Stimulated activated CD4-positive, alpha-beta T cell treated with anti-CD3 and anti-CD28 coated beads, Interleukin-12 subunit alpha, Interleukin-12 subunit beta, amount 100 ng/mL, for 4 hours (primary cell): ENCODE measurements around the gene RGS19.
"Not testable (repeated sequence)": the region's sequence is repeated elsewhere in the genome, so short reads cannot be mapped to it uniquely, and the experiment has no call there.

Experiments used
- DNase-seq: peaks from one replicate; pipeline ENCODE4 v3.0.0-alpha.2; 2020

RGS19 gene, protein sequence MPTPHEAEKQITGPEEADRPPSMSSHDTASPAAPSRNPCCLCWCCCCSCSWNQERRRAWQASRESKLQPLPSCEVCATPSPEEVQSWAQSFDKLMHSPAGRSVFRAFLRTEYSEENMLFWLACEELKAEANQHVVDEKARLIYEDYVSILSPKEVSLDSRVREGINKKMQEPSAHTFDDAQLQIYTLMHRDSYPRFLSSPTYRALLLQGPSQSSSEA

DNA sequence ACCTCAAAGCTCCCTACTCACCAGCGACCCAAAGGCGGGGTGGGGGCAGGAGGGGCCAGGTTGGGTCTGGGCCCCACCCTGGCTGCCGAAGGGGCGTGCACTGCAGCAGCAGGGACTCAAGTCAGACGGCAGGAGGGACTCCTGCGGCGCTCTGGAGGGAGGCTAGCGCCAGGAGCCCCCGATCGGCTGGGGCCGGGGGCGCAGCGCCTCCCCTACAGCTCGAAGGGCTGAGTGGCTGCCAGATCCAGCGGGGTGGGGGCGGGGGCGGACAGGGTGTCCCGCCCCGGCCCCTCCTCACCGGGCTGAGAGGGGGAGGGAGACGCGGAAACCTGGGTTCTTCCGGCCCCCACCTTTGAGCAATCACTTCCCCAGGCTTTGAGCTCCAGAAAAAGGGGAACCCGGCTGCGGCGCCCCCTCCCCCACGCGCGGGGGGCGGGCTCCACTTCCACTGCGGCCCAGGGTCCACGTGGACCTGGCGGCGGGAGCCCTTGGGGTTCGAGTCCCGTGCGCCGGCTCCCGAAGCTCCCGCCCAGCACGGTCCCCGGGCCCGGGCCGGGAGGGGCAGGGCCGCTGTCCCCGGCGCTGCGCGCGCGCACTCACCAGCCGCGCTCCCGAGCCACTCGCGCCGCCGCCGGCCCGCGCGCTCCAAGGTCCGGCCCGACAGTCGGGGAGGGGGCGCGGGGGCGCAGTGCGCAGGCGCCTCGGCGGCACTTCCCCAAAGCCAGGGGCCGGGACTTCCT is at the start of gene RGS19:
Gene RGS19, minus strand, starts transcription at position 246 of the 740 bp plus-strand sequence. CDS start 2,632 bp downstream, outside the sequence.
- DNase-seq = peak; percentile 69

DNA sequence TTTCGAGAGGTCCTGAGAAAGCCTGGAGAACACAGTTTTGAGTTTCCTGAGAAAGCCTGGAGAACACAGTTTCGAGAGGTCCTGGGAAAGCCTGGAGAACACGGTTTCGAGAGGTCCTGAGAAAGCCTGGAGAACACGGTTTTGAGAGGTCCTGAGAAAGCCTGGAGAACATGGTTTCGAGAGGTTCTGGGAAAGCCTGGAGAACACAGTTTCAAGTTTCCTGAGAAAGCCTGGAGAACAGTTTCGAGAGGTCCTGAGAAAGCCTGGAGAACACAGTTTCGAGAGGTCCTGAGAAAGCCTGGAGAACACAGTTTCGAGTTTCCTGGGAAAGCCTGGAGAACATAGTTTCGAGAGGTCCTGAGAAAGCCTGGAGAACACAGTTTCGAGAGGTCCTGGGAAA is 44.2 kb upstream of the RGS19 start:
- not testable (repeated sequence) for DNase-seq

DNA sequence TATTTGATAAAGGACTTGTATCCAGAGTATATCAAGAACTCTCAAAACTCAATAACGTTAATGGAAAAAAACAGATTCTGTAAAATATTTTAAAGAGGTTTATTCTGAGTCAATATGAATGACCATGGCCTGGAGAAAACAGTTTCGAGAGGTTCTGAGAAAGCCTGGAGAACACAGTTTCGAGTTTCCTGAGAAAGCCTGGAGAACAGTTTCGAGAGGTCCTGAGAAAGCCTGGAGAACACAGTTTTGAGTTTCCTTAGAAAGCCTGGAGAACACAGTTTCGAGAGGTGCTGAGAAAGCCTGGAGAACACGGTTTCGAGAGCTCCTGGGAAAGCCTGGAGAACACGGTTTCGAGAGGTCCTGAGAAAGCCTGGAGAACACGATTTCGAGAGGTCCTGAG is 43.6 kb upstream of the RGS19 start:
- not testable (repeated sequence) for DNase-seq

DNA sequence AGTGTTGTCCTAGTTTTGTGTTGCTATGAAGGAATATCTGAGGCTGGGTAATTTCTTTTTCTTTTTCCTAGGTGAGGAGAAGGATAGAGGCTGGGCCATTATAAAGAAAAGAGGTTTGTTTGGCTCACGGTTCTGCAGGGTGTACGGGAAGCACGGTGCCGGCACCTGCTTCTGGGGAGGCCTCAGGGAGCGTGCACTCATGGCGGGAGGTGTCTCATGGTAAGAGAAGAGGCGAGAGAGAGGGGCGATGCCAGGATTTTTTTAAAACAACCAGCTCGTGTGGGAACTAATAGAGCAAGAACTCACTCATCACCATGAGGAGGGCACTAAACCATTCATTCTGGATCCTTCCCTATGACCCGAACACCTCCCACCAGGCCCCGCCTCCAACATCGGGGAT is 42.3 kb upstream of the RGS19 start:
- no peak for DNase-seq

DNA sequence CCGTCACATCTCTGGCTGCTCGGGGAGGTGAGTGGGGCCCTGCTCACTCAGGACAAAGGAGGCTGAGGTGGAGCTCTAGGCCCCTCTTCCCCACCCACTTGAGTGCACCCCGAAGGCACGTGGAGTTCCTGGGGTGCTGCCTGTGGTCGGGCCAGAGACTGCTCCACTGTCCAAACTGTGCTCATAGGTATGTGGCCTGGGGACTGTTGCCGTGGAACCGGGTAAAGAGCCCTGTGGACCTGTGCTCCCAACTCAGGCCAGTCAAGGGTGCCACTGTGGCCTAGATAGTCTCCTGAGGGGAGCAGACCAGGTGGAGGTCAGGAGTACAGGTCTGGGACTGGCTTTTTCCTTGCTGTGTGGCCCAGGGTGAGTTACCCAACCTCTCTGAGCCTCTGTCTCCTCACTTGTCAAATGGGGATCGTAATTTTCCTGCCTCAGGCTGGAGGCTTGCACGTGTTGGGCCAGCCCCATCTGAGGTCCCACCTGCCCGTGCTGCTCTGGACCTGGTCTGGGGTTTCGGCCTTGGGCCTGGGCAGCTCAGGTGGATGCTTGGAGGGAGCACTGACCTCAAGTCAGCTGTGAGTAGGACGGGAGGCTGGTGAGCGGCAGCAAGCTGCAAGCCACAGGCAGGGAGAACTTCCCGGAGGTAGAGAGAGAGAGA is 40.5 kb upstream of the RGS19 start:
- no peak for DNase-seq

DNA sequence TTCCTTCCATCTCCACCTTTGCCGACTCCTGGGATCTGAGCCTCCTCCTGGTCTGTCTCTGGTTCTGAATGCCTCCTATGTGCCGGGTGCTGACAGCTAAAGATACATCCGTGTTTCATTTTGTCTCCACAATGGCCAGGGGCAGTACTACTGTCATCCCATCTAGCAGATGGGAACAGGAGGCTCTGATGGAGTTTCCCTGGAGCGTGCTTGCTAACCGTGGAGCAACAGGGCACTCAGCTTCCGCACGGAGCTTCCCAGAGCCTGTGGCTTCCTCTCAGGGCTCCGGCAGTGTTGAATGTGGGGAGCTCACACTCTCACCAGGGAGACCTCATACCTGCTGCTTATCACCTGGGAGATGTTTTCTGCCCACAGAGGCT is 40.0 kb upstream of the RGS19 start:
- no peak for DNase-seq

DNA sequence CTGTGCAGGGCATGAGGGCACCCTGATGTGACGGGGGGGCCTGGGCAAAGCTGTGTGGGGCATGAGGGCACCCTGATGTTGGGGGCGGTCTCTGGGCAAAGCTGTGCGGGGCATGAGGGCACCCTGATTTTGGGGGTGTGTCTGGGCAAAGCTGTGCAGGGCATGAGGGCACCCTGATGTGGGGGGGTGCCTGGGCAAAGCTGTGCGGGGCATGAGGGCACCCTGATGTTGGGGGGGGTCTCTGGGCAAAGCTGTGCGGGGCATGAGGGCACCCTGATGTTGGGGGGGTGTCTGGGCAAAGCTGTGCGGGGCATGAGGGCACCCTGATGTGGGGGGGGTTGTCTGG is 38.1 kb upstream of the RGS19 start:
- not testable (repeated sequence) for DNase-seq

DNA sequence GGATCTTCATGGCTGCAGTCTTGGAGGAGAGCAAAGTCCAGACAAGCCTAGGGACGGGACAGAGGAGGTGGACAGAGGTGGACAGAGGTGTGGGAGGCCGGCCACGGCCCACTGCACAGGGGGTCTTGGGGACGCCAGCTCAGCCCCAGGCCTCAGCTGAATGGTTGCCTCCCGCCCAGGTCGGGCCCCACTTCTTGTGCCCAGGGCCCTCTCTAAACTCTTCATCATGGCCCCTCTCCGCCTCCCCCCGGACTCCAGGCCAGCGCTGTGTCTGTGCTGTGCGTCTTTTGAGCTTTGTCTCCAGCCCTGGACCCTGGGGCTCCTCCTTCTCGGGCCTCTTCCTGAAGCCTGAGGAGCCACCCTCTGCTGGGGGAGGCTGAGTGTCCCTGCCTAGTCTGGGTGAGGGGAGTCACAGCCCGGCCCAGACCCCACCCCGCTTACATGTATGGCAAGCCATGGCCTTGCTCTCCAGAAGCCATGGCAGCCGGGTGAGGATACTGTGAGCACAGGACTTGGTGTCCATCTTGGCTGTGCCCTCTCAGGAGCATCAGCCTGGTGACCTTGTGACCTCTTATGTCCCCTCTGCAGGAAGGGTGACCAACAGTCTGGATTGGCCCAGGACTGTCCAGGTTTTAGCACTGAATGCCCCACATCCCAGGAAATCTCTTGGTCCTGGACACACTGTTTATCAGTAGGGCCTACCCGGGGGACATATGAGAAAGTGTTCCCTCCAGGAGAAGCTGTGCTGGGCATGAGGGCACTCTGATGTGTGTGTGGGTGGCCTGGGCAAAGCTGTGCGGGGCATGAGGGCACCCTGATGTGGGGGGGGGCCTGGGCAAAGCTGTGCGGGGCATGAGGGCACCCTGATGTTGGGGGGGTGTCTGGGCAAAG is 37.5 kb upstream of the RGS19 start:
- DNase-seq = no peak

DNA sequence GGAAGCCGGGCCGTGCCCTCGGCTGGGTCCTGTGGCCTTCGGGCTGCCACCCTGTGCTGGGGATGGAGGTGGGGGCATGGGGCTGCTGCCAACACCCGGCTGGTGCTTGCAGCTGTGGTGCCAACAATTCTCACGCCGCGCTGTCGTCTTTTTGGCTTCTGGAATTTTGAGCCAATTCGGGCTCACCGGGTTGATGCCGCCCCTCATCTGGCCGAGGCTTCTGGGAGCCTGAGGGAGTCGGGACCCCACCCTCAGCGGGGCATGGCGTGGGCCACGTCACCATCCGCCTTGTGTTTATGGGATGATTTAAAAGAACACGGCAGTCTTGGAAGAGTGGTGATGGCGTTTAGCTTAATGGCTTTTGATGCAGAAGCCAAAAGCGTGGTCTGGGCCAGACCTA is 36.7 kb upstream of the RGS19 start:
- DNase-seq = no peak

DNA sequence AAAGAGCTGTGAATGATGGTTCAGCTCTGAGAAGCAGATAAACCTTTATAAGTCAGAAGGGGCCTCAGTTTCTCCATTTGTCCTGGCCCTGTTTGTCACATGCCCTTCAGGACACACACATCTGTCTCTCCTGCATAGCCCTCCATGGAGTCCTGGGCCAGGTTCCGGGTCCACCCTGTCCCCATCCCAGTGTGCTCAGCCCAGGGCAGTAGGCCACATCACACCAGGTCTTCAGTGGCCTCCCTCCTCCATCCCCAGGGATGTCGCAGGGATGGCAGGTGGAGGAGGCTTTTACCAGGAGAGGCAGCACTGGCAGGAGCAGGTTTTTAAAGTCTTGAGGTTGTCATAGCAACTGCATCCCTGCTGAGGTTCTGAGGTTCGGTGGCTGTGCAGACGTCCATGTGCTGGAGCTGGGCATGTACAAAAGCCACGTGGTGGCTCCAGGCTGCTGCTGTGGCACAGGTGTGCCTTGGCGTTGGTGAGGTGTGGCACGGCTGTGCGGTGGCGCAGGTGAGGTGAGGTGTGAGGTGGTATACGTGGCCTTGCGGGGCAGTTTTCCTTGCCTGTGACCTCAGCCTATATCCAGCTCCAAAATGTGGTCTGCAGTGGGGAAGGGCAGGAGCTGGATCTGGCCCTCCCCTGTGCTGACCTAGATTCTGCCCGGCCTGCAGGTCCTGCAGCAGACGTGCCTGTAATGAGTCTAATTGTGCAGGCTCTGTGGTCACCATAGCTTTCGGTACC is 36.0 kb upstream of the RGS19 start:
- no peak for DNase-seq

DNA sequence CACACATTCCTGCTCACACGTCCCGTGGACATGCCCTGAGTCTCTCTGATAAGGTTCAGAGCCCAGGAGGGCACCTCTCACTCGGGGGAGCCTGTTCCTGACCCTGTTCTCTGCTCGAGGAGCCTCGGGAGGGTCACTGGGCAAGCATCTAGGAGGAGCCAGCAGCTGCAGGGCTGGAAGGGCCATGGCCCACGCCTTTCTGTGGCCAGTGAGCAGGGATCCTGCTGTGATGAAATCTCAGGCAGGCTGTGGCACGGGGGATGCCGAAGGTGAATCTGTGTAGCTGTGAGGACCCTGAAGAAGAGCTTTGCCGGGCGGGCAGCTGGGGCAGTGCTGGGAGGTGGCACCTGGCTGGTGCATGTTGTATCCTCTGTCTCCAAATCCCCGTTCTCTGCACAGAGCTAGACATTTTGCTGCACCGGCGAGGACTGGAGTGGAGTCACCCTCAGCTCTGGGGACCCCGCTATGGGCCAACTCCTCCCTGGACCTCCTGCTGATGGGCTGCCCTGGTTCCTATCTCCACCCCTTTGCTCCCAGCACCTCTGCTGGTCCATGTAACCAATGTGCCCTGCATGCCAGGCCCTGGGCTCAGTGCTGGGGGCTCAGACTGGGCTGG is 35.1 kb upstream of the RGS19 start:
- no peak for DNase-seq

DNA sequence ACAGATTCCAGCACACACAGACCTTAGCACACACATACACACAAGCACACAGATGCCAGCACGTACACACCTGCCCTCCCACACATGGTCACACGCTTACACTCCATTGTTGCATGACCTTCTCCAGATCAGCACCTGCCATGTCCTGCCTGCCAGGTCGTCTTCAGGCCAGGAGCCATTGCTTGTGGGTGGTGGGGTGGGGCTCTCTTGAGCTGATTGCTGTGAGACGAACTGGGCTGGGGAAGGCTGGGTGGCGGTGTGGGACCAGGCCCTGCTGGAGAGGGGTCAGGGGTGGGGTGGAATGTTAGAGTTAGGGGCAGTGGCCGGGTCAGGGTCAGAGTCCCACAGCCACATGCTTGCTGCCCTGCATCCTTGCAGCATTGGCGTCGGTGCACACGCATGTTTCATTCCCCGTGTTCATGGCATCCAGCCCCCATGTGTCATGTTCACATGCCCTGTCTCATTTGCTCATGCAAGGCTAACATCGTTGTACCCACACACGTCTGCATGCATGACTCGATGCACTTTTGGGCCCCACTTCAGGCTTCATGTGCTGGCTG is 34.6 kb upstream of the RGS19 start:
- no peak for DNase-seq

DNA sequence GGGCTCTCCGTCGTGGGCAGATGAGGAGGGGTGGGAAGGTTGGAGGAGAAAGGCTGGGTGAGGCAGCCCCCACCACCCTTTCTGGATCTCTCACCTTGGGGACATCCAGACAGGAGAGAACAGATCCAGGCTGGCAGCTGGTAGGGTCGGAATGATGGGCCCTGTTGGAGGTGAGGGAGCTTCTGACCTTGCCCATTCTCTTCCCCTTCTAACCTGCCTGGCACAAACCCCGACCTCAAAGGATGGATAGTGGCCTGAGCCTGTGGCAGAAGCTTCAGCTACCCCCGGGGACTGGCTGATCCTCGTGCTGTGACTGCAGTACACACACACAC is 34.1 kb upstream of the RGS19 start:
- DNase-seq = no peak

DNA sequence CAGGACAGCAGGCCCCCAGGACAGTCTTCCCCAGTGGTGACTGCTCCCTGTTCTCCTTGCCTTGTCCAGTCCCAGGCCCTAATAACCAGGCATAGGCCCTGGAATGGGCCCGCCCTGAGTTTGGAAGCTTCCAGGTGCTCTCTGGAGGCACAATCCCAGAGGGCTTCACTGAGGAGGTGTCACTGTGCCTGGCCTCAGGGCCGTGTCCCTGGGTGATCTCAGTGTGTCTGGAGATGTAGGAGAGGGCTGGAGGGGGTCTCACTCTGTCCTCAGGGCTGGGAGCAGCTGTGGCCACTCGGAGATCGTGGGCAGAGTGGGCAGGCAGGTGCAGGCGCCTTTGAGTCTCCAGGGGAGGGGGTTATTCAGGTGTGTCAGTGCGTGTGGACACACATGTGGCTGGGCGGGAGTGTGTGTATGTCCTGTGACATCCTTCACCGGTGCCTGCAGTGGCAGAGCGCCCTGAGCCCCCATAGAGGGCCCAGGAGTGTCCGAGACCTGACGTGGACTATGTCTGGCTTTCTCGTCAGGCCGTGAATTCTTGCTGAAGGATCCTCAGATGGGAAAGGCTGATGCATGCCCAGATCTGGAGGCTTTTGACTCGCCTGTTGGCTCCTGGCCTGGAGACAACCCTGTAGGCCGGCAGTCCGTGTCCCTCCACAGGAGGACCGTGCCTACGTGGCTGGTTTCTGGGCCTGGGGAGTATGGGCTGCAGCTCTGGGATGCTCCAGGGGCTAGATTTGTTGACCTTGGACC is 33.5 kb upstream of the RGS19 start:
- DNase-seq = no peak

DNA sequence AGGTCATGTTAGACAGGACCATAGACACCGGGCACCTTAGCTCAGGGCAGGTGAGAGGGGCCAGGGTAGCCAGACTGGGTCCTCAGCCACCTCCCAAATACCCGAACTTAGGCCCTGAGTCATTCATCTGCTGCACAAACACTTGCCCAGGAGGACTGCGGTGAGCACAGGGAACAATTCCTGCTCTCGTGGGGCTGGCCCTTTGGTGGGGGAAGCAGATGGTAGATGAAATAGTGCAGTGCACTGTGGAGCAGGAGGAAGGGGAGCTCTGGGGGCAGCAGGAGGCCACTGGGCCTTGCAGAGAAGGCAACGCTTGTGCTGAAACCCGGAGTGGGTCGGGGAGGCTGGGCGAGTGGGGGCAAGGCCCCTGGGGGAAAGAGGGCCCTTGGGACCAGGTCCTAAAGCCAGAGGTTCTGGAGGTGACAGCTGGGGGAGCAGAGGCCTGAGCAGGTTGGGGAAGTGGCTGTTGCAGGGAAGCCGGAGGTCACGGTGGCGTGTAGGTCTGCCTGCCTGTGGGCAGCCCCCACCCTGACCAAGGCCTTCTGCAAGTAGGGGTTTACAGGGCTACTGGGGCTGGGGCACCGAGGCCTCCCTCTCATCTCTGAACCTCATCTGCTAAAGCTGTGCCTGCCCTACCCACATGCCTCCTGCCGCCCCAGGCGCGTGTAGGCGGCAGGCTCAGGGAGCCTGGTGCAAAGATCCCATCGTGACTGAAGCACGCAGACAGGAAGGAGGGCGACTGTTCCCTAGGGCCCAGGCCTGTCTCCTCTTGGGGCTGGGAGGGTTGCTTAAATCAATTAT is 32.7 kb upstream of the RGS19 start:
- DNase-seq = no peak

DNA sequence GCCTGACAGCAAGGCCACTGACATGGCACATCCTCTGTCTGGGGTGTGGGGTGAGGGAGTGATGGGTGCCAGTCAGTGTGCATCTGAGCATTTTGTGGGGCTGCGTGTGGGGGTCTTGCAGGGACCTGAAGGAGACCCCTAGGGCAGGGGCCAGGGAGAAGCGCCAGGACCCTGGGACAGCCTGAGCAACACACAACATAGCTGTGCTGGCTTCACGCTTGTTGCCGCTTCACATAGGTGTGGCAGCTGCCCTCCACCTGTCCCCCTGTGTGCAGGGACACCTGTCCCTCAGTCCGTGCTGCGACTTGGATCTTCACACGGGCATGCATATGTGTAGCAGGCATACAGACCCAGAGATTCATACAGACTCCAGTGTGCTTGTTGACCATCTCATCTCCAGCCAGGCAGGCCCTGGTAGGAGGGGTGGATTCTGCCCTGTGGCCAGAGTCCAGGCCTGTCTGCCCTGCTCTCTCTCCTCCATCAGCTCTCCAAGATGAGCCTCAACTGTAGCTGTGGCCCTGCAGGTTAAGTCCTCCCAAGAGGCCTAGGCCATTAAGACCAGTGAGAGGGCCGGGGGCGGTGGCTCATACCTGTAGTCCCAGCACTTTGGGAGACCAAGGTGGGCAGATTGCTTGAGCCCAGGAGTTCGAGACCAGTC is 31.2 kb upstream of the RGS19 start:
- no peak for DNase-seq

DNA sequence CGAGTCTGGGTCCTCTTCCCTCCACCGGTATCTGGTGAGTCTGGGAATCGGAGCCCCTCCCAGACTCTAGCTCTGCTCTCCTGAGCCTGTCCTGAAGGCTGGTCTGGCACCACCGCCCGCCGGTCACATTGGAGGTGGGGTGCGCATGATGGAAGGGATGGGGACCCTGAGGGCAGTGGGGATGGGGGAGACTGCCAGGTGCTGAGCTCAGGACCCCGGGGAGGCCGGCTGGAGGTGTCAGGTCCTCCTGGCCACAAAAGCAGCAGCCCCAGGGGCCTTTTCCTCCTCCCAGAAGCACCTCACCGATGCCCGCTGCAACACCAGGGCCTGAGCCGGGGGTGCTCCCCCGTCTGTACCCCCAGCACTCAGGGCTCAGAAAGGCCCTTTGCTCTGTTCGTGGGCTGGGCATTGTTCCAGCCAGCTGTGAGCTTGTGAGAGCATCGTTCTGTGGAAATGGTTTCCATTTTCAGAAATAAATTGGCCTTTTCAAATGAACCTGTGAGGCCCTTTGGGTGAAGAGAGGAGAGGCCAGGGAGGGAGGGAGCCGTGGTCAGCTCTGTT is 30.6 kb upstream of the RGS19 start:
- no peak for DNase-seq

DNA sequence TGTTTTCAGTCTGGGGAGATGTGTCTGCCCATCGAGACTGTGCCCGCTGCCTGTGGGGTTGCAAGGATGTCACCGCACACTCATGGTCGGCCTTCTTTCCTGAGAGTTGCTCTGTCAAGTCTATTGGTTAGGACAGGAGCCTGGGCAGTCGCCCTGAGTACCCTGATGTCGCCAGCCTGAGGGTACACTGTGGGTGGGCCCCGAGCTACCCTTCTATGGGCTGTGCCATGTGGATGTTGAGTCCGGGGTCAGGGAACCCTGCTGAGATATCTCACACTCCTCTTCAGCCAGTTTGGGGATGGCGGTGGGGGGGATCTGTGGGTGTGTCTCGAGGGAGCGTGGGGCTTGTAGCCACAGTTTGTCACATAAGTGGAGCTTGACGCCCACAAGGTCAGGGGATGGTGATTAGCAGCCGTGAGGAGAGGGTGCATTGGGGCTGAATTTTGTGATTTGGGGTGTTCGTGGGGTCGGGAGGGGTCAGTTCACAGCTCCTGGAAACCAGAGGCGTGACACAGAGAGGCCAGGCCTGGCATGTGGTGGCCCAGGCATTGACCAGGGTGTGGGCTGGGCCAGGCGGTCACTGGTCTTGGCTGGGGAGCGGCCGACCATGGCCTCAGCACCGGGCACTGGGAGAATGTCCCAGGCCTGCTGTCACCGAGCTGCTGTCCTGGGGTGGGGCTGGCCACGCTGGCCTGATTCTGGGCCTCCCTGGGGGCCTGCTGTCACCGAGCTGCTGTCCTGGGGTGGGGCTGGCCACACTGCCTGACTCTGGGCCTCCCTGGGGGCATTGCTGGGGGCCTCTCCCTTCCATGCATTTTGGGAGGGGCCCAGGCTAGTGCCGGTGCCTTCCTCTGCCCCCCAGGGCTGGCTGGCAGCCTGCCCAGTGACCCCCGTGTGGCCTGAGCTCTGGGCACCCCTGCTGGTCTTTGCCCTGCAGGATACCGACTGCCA is 29.7 kb upstream of the RGS19 start:
- no peak for DNase-seq
